ENCODE results near the gene KDM4F. TPM values are rescaled to one million over a fixed set of nuclear protein-coding genes. Genes with fewer than 3 reads are reported as not detected.

Gene KDM4F
- total RNA-seq, 1 experiment from 2014 or later = not detected

DNA sequence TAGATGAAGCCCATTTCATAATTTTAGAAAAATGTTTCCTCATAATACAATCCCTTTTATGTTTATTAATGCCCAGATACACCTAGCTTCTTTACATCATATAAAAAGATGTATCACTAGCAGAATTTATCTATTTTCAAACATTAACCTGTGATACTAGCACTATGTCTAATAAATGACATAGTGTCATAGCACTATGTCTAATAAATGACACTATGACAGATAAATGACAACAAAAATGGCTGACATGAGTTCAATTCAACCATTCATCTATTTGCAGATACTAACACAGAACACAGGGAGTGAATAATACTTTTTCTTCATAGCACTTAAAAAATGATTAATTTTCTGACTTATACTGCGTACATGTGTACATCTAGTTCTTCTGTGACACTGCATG is 43.6 kb upstream of the KDM4F start:
- no TSS peak for BruUV-seq (replicated peaks)
- CTCF ChIA-PET = no interaction called here
- Histone ChIP-seq H3K4me1 (ENCODE audit: control insufficient read depth in 1 of 2, insufficient read depth in 2 of 2, low read length in 2 of 2) (no peaks in the 10 kb centered on the region), H3K9ac (ENCODE audit: low read length) (no peak overlapping the region), H4K20me1 (ENCODE audit: insufficient read depth) (no peaks in the 10 kb centered on the region), H3K9me2 (ENCODE audit: insufficient read depth) (0 out of 2 replicates have a peak, but pooled peaks cover 4% of the 10 kb centered on the region), H3K4me3 (replicated peaks in 1 of 2; ENCODE audit: low read depth in 1 of 2, low read length in 2 of 2) (no peak overlapping the region), H3K9me3 (ENCODE audit: control insufficient read depth in 1 of 2, insufficient read depth in 1 of 2, low read depth in 1 of 2, low read length in 2 of 2) (no peaks in the 10 kb centered on the region), H3K4me2 (ENCODE audit: low read length) (no peak overlapping the region), H2AFZ (ENCODE audit: low read depth, low read length, poor library complexity, severe bottlenecking) (no peak overlapping the region), H3K36me3 (ENCODE audit: control insufficient read depth in 1 of 2, insufficient read depth in 2 of 2, low read length in 2 of 2) (no peaks in the 10 kb centered on the region), H3K27me3 (ENCODE audit: insufficient read depth, low read length) (no peaks in the 10 kb centered on the region; the same call in 1 of the 2 replicates), H3K27ac (ENCODE audit: low read depth, low read length) (no peak overlapping the region), H3K79me2 (ENCODE audit: insufficient read depth, low read length) (no peaks in the 10 kb centered on the region)
- RAD21 ChIA-PET (ENCODE audit: low non-redundant PET in 1 of 2, low total read pairs in 2 of 2, uncharacterized antibody in 2 of 2, unreplicated experiment in 2 of 2) = no interaction called here
- intact Hi-C loops (cut with micrococcal nuclease) = no loop called here
- DNase-seq (ENCODE audit: low read depth, low spot score) = no peak
- no peak for ATAC-seq
- POLR2A ChIA-PET = no interaction called here
- TF ChIP-seq SRF (IDR thresholded peaks at IDR 0.05; ENCODE audit: low read depth) (no peak), POLR2A (IDR thresholded peaks at IDR 0.05; ENCODE audit: borderline replicate concordance, extremely low read depth, insufficient read depth, insufficient read length) (no peak), CBX3 (IDR thresholded peaks at IDR 0.05; ENCODE audit: low read depth) (no peak)
- TF ChIP-seq, protein P1, sequence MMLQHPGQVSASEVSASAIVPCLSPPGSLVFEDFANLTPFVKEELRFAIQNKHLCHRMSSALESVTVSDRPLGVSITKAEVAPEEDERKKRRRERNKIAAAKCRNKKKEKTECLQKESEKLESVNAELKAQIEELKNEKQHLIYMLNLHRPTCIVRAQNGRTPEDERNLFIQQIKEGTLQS (IDR thresholded peaks at IDR 0.05) = no peak

DNA sequence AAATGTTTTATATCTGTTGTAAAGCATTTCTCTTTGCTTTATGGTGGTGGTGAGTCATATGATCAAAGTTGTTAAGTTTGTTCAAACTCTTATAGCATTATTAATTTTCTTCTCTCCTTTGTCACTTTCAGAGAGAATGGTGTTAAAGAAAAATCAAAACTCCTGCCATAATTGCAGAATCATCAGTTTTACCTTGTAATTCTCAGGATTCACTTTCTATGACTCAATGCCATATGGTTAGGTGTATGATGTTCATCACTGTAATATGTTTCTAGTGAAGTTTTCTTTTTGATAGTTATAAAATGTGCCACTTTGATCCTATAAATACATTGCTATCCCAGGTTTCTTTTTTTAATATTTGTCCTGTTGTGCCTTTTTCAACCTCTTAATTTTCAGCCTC is 37.8 kb upstream of the KDM4F start:
- intact Hi-C loops (cut with micrococcal nuclease) = no loop called here
- ATAC-seq (no peak), DNase-seq (ENCODE audit: low read depth, low spot score) (no peak)
- Histone ChIP-seq H3K9me3 (ENCODE audit: control insufficient read depth in 1 of 2, insufficient read depth in 1 of 2, low read depth in 1 of 2, low read length in 2 of 2) (no peaks in the 10 kb centered on the region), H3K27me3 (ENCODE audit: insufficient read depth, low read length) (no peaks in the 10 kb centered on the region; the same call in 1 of the 2 replicates), H3K4me2 (ENCODE audit: low read length) (no peak overlapping the region), H3K79me2 (ENCODE audit: insufficient read depth, low read length) (no peaks in the 10 kb centered on the region), H2AFZ (ENCODE audit: low read depth, low read length, poor library complexity, severe bottlenecking) (no peak overlapping the region), H3K9ac (ENCODE audit: low read length) (no peak overlapping the region), H3K4me3 (replicated peaks in 1 of 2; ENCODE audit: low read depth in 1 of 2, low read length in 2 of 2) (no peak overlapping the region), H3K36me3 (ENCODE audit: control insufficient read depth in 1 of 2, insufficient read depth in 2 of 2, low read length in 2 of 2) (no peaks in the 10 kb centered on the region), H3K9me2 (ENCODE audit: insufficient read depth) (no peaks in the 10 kb centered on the region), H4K20me1 (ENCODE audit: insufficient read depth) (no peaks in the 10 kb centered on the region), H3K27ac (ENCODE audit: low read depth, low read length) (no peak overlapping the region), H3K4me1 (ENCODE audit: control insufficient read depth in 1 of 2, insufficient read depth in 2 of 2, low read length in 2 of 2) (no peaks in the 10 kb centered on the region)
- TF ChIP-seq, protein P2, sequence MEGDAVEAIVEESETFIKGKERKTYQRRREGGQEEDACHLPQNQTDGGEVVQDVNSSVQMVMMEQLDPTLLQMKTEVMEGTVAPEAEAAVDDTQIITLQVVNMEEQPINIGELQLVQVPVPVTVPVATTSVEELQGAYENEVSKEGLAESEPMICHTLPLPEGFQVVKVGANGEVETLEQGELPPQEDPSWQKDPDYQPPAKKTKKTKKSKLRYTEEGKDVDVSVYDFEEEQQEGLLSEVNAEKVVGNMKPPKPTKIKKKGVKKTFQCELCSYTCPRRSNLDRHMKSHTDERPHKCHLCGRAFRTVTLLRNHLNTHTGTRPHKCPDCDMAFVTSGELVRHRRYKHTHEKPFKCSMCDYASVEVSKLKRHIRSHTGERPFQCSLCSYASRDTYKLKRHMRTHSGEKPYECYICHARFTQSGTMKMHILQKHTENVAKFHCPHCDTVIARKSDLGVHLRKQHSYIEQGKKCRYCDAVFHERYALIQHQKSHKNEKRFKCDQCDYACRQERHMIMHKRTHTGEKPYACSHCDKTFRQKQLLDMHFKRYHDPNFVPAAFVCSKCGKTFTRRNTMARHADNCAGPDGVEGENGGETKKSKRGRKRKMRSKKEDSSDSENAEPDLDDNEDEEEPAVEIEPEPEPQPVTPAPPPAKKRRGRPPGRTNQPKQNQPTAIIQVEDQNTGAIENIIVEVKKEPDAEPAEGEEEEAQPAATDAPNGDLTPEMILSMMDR (IDR thresholded peaks at IDR 0.05 in 2 of 3, conservative IDR thresholded peaks at IDR 0.05 in 1 of 3; ENCODE audit: borderline replicate concordance in 1 of 3, insufficient read depth in 1 of 3, low read depth in 2 of 3, low read length in 2 of 3) = no peak
- TF ChIP-seq, protein P3, sequence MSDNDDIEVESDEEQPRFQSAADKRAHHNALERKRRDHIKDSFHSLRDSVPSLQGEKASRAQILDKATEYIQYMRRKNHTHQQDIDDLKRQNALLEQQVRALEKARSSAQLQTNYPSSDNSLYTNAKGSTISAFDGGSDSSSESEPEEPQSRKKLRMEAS (IDR thresholded peaks at IDR 0.05) = no peak
- no peak for TF ChIP-seq SP1 (IDR thresholded peaks at IDR 0.05; ENCODE audit: low read depth)
- no peak for TF ChIP-seq EGR1 (IDR thresholded peaks at IDR 0.05; ENCODE audit: low read depth)
- no peak for TF ChIP-seq CBX3 (IDR thresholded peaks at IDR 0.05; ENCODE audit: low read depth)
- no peak for TF ChIP-seq RAD21 (IDR thresholded peaks at IDR 0.05; ENCODE audit: low read depth)
- TF ChIP-seq, protein P4, sequence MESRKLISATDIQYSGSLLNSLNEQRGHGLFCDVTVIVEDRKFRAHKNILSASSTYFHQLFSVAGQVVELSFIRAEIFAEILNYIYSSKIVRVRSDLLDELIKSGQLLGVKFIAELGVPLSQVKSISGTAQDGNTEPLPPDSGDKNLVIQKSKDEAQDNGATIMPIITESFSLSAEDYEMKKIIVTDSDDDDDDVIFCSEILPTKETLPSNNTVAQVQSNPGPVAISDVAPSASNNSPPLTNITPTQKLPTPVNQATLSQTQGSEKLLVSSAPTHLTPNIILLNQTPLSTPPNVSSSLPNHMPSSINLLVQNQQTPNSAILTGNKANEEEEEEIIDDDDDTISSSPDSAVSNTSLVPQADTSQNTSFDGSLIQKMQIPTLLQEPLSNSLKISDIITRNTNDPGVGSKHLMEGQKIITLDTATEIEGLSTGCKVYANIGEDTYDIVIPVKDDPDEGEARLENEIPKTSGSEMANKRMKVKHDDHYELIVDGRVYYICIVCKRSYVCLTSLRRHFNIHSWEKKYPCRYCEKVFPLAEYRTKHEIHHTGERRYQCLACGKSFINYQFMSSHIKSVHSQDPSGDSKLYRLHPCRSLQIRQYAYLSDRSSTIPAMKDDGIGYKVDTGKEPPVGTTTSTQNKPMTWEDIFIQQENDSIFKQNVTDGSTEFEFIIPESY (IDR thresholded peaks at IDR 0.05; ENCODE audit: extremely low read depth, insufficient replicate concordance, low read length) = no peak
- TF ChIP-seq CEBPB (IDR thresholded peaks at IDR 0.05; ENCODE audit: low read depth) = no peak
- no TSS peak for BruUV-seq (replicated peaks)
- ChIA-PET POLR2A (no interaction called here), RAD21 (ENCODE audit: low non-redundant PET in 1 of 2, low total read pairs in 2 of 2, uncharacterized antibody in 2 of 2, unreplicated experiment in 2 of 2) (no interaction called here), CTCF (no interaction called here)

Measured in HCT116 (cell line).